Endothelial cell of umbilical vein (primary cell): ENCODE data around the gene GSKIP.

Experiments
- CTCF ChIP-seq, 2 donors: IDR thresholded peaks; 1 replicate in 1 of 2; 2 replicates in 1 of 2; pipeline ENCODE4 v1.5.1; 2011; ENCODE audit warnings: low read length in 2 of 2, mild to moderate bottlenecking in 2 of 2, moderate library complexity in 2 of 2, control low read depth in 1 of 2, inconsistent platforms in 1 of 2, low read depth in 1 of 2; ENCODE audit not compliant: insufficient read depth in 1 of 2; ENCODE audit errors: extremely low read depth in 1 of 2
- EZH2 ChIP-seq: IDR thresholded peaks from 2 replicates; pipeline ENCODE4 v1.6.1; 2012; ENCODE audit warnings: borderline replicate concordance, low read depth, mild to moderate bottlenecking, moderate library complexity, low read length, inconsistent platforms; ENCODE audit not compliant: severe bottlenecking
- MYC ChIP-seq: IDR thresholded peaks from one replicate; pipeline ENCODE4 v1.6.1; 2011; ENCODE audit warnings: mild to moderate bottlenecking, low read depth, low read length
- POLR2A ChIP-seq: IDR thresholded peaks from 2 replicates; pipeline ENCODE4 v1.6.1; 2012; ENCODE audit warnings: low read depth, mild to moderate bottlenecking, control low read depth, low read length

- TF ChIP-seq POLR2A: no peak
- TF ChIP-seq CTCF (IDR thresholded peaks at IDR 0.05; ENCODE audit: extremely low read depth in 1 of 2, insufficient read depth in 1 of 2, low read depth in 1 of 2, low read length in 2 of 2): no peak
- no peak for TF ChIP-seq EZH2
- TF ChIP-seq MYC: no peak
Measured at GRCh38 chr14:96354246-96354645, 9.1 kb upstream of the GSKIP start.
